NT2/D1 (cell line): ENCODE measurements around the gene SAFB.

Experiments used
- DNase-seq: peaks from one replicate; pipeline ENCODE4 v3.0.0-alpha.2; 2011; ENCODE audit warnings: low read depth, low spot score
- H3K27me3 ChIP-seq: 2 replicates; pipeline ENCODE4 v1.6.0; 2011; ENCODE audit warnings: mild to moderate bottlenecking; ENCODE audit not compliant: insufficient read length, insufficient read depth
- H3K36me3 ChIP-seq: 2 replicates; pipeline ENCODE4 v1.6.1; 2011; ENCODE audit warnings: mild to moderate bottlenecking, low read length, mixed read lengths; ENCODE audit not compliant: insufficient read depth, insufficient read length
- H3K4me1 ChIP-seq: 2 replicates; pipeline ENCODE4 v1.5.1; 2011; ENCODE audit not compliant: insufficient read depth, insufficient read length
- H3K4me3 ChIP-seq: 2 replicates; pipeline ENCODE4 v1.5.1; 2011; ENCODE audit warnings: low read depth; ENCODE audit not compliant: insufficient read length
- H3K9ac ChIP-seq: 2 replicates; pipeline ENCODE4 v1.6.0; 2011; ENCODE audit warnings: low read depth; ENCODE audit not compliant: insufficient read length
- H3K9me3 ChIP-seq: 2 replicates; pipeline ENCODE4 v1.5.1; 2011; ENCODE audit warnings: mild to moderate bottlenecking, low read length; ENCODE audit not compliant: insufficient read depth
- SUZ12 ChIP-seq: IDR thresholded peaks from 2 replicates; pipeline ENCODE4 v1.6.1; 2011; ENCODE audit not compliant: insufficient read length, insufficient read depth; ENCODE audit errors: extremely low read depth
- YY1 ChIP-seq: IDR thresholded peaks from 2 replicates; pipeline ENCODE4 v1.6.1; 2011; ENCODE audit not compliant: insufficient read length, insufficient read depth
- ZNF274 ChIP-seq: IDR thresholded peaks from 2 replicates; pipeline ENCODE4 v1.6.1; 2011; ENCODE audit warnings: mild to moderate bottlenecking, low read depth, low read length

The SAFB gene

DNA sequence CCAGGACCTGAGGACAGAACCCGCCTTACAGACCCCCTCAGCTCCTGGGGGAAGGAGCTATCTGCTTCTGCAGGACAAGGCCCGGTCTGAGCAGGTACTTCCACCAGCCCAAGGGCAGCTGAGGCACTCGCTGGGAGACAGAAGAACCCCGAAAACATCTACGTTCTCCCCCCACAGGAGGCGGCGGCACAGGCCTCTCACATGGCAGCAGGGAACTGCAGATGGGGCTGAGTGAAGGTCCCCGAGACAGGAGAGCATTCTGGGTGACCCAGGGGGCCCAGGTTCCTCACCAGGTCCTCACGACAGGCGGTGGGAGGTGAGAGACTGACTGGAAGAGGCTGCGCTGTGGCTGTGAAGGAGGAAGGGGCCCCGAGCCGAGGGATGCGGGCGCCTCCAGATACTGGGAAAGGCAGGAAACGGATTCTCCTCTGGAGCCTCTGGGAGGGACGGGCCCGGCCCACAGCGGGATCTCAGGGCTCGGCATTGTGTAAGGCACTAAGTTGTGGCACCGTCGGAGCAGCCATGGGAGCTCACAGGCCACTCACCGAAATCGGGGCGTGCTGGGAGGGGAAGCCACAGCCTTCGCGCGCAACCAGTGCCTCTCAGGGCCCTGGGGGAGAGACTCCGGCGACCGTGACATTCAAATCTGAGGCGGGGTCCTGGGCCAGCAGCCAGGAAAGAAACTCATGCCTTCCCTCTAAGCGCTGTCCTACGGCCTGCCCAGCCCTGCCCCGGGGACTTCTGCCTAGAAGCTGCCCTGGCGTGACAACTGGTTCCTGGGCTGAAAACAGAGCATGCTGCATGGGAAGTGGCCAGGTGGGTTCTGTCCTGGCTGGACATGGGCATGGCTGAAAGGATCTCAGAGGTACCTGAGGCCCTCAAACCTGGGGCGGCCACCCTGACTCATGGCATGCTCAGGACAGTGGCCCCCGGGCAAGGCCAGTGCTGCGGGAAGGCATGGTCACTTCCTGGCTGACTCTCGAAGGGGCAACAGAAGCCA is 81.2 kb downstream of the SAFB start:
- H3K36me3 ChIP-seq: peaks cover 81% of the 10 kb centered on the region

DNA sequence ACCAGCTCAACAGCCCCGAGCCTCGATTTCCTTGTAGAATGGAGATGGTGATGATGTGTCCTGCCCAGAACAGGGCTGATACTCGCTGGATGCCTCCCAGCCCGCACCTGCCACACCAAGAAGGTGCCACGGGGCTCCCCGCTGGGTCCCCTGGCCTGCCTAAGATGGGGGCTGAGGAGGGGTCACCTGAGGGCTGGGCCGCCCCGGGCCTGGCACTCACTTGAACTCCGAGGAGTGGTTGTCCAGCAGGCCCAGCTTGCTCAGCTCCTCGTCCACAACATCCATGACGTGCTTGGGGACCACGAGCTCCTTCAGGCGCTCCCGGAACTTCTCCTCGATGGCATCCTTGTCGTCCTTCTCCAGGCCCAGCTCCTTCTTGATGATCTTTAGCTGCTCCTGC is 82.7 kb downstream of the SAFB start:
- Histone ChIP-seq H3K4me3 (no peak overlapping the region), H3K4me1 (no peaks in the 10 kb centered on the region), H3K27me3 (no peaks in the 10 kb centered on the region), H3K9ac (no peak overlapping the region), H3K9me3 (peaks cover 24% of the 10 kb centered on the region; the same call in 1 of the 2 replicates), H3K36me3 (peaks cover 77% of the 10 kb centered on the region)
- no peak for TF ChIP-seq SUZ12
- TF ChIP-seq ZNF274: no peak
- TF ChIP-seq YY1: no peak
- DNase-seq: no peak

More for the DNA sequence above, 81.2 kb downstream of the SAFB start:
- DNase-seq: no peak
- peaks cover 24% of the 10 kb centered on the region; the same call in 1 of the 2 replicates for H3K9me3 ChIP-seq
- no peaks in the 10 kb centered on the region for H3K27me3 ChIP-seq
- H3K9ac ChIP-seq: no peak overlapping the region
- H3K4me3 ChIP-seq: no peak overlapping the region
- H3K4me1 ChIP-seq: no peaks in the 10 kb centered on the region
- TF ChIP-seq SUZ12 (no peak), ZNF274 (no peak), YY1 (no peak)

DNA sequence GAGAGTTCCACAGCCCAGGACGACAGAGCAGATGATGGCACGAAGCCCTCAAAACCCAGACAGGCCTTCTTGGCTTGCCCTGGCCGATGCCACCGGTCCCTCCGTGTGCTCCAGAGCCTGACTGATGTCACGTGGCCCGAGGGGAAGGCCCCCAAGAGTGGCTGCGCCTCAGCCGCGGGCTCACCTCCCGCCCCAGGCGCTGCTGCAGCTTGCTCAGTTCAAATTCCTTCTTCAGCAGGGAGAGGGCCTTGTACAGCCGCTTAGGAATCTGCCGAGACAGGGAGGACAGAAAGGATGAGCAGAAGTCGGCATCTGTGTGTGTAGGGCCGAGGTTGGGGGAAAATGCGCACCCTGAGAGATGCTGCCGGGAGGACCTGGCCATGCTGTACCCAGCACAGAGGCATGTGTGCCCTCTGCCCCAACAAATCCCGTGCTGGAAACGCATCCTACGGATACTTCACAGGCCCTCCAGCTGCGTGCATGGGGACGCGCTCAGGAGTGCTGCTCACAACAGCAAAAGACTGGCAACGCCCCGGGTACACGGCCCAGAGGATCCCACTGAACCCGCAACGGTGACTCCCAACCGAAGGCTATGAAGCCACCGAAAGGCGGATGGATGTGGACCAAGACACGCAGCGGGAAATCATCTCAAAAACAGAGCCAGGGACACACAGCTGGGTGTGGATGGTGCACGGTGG is 84.1 kb downstream of the SAFB start:
- no peak for DNase-seq
- Histone ChIP-seq H3K27me3 (no peaks in the 10 kb centered on the region), H3K9ac (no peak overlapping the region), H3K4me1 (no peaks in the 10 kb centered on the region), H3K36me3 (peaks cover 83% of the 10 kb centered on the region), H3K9me3 (peaks cover 14% of the 10 kb centered on the region; the same call in 1 of the 2 replicates), H3K4me3 (no peak overlapping the region)
- no peak for TF ChIP-seq ZNF274
- no peak for TF ChIP-seq YY1
- no peak for TF ChIP-seq SUZ12

DNA sequence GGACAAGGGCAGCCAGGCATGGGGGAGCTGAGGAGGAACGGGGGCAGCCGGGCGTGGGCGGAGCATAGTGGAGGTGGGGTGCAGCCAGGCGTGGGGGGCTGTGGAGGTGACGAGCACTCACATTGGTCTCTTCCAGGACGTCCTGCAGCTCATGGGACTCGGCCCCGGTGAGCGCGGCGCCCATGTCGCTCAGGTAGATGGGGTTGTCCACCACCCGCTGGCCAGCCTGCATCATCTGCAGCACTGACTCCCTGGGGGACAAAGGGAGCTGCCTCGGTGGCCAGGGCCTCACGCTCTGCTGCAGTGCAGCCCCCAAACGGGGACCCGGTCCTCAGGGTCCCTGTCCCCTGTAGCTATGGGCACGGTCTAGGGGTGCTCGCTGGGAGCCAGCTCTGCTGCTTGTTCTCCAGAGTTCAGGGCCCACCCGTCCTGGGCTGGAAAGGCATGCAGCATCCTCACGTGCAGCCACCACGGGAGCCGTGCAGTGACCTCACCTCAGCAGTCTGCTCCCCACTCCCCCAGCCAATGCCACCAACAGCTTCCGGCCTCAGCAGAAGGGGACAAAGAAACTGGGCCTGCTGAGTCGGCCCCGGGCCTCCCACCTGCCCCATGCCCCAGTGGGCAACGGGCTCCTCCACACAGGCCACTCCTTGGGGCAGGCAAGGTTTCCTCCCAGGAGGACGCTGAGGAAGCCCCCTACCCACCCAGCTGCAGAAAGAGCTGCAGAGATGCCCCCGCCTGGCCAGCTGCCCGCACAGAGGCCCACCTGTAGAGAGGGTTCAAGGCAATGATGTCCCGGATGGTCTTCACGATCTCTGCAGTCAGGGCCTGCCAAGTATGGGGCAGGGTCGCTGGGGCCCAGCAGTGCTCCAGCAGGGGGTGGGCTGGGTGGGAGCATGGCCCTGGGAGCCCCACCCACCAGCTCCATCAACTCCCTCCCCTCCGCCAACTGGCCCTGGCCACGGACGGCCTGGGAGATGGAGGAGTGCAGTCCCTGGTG is 85.0 kb downstream of the SAFB start:
- no peaks in the 10 kb centered on the region for H3K27me3 ChIP-seq
- peaks cover 11% of the 10 kb centered on the region; the same call in 1 of the 2 replicates for H3K9me3 ChIP-seq
- H3K4me3 ChIP-seq: no peak overlapping the region
- H3K9ac ChIP-seq: no peak overlapping the region
- TF ChIP-seq ZNF274 (no peak), SUZ12 (no peak), YY1 (no peak)
- DNase-seq: no peak
- peaks cover 92% of the 10 kb centered on the region for H3K36me3 ChIP-seq
- H3K4me1 ChIP-seq: no peaks in the 10 kb centered on the region

DNA sequence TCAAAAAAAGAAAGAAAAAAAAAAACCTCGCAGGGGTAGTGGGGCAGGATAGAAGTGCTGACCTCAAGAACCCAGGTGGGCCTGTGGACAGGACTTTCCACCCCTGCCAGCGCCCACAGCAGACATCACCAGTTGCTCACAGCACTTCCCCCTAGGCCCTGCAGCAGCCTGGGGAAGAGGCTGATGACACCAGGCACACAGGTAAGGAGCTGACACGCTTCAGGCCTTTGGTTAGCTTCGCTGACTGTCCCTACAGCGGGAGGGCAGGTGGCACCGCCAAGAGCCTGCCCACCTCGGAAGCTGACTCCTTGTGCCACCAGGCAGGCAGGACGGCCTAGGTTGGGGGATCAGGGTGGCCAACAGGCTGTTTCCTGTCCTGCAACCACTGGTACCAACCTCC is 88.1 kb downstream of the SAFB start:
- Histone ChIP-seq H3K9me3 (no peaks in the 10 kb centered on the region), H3K4me1 (no peaks in the 10 kb centered on the region), H3K4me3 (no peak overlapping the region), H3K27me3 (no peaks in the 10 kb centered on the region), H3K9ac (no peak overlapping the region), H3K36me3 (peaks cover 83% of the 10 kb centered on the region)
- TF ChIP-seq ZNF274 (no peak), YY1 (no peak), SUZ12 (no peak)
- no peak for DNase-seq

DNA sequence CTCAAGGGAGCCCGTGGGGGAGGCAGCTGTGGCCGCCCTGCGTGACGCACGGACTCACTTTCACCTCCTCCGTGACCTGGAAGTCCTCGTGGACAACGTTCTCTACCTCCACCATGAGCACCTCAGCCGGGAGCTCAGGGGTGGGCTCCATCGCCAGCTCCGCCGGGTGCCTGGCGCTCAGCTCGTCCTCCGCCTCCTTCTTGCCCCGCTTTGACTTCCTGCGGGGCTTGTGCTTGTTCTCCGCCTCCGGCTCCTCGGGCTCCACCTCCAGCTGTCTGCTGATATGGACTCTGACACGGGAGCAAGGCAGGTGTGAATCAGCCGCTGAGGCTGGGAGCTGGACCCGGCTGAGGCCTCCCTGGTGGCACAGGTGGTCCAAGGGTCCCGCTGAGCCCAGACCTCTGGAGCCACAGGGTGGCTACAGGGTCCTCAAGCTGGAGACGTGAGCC is 88.9 kb downstream of the SAFB start:
- no peaks in the 10 kb centered on the region for H3K4me1 ChIP-seq
- no peak for DNase-seq
- H3K36me3 ChIP-seq: peaks cover 82% of the 10 kb centered on the region
- H3K4me3 ChIP-seq: no peak overlapping the region
- H3K27me3 ChIP-seq: no peaks in the 10 kb centered on the region
- no peaks in the 10 kb centered on the region for H3K9me3 ChIP-seq
- TF ChIP-seq ZNF274: no peak
- TF ChIP-seq YY1: no peak
- TF ChIP-seq SUZ12: no peak
- peak overlapping the region; percentile 21 for H3K9ac ChIP-seq
